NCI-H1930 (cell line): ENCODE measurements around the gene CHADL.

Experiments
- DNase-seq, 2 experiments: peaks; one replicate each; lab custom pipeline; 2025; lab: John Stamatoyannopoulos, UW

Gene CHADL

GRCh38 chr22:41256254-41257253 is 15.8 kb upstream of the CHADL start:
- no peak for DNase-seq

GRCh38 chr22:41254230-41254629 is 13.5 kb upstream of the CHADL start:
- DNase-seq: no peak

GRCh38 chr22:41252365-41252764 is 11.6 kb upstream of the CHADL start:
- DNase-seq: no peak

- DNase-seq: no peak
Observed at GRCh38 chr22:41250127-41250526, 9.4 kb upstream of the CHADL start.

DNA sequence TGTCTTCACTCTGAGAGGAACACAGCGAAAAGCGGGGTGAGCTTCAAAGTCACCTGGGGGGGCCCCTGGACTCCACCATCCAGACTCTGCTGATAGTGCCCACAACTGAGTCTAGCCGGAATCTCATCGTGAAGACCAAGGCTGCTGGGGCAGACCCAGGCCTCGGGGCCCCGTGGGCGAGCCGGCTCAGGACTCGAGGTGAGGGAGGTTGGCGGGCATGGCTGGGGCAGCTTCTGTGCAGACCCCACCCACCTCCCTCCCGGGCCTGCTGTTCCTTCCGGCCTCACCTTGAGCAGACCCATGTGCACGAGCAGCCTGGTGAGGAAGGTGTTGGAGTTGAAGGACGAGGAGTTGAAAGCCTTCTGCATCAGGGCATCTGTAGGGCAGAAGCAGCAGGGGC is 8.7 kb upstream of the CHADL start:
- DNase-seq: no peak

DNA sequence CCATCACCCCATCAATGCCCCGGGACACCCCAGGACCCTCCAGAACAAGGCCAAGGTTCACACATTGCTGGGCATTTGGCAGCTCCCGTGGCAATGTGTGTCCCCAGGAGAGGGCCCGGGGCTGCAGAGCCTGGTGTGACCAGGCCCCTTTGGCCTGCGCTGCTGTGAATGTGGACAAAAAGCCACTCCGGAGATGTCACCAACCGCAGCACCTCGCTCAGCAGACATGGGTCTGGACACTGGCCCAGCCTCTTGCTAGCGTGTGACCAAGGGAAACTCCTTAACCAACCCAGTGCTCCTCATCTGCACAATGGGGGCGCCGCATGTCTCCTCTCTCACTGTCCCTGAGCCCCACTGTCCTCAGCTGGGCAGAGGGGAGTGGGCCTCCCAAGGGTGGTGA is 8.0 kb upstream of the CHADL start:
- DNase-seq: no peak

- no peak for DNase-seq
Observed at GRCh38 chr22:41248314-41248713, 7.6 kb upstream of the CHADL start.

- DNase-seq: no peak
Observed at GRCh38 chr22:41247703-41248102, 7.0 kb upstream of the CHADL start.

GRCh38 chr22:41245917-41246499 is 5.3 kb upstream of the CHADL start:
- no peak for DNase-seq

DNA sequence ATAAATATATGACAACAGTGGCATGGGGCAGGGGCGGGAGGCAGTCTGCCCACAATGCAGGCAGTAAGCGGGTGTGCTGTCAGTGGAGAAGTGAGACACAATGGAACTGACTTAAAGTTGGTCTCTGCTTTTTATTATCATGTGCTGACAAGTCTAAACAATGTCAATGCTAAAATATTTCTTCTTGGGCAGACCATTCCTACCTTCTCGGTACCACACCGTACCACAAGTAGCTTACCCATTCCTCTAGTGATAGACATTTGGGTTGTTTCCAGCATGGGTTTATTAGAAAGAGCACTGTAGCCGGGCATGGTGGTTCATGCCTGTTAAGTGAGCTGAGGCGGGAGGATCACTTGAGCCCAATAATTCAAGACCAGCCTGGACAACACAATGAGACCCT is 2.6 kb upstream of the CHADL start:
- no peak for DNase-seq

GRCh38 chr22:41242396-41243117 is 1.8 kb upstream of the CHADL start:
- no peak for DNase-seq

- DNase-seq: no peak
Observed at GRCh38 chr22:41241133-41241676, 474 bp upstream of the CHADL start.

GRCh38 chr22:41239443-41240128 is 1.1 kb downstream of the CHADL start:
- DNase-seq: no peak

DNA sequence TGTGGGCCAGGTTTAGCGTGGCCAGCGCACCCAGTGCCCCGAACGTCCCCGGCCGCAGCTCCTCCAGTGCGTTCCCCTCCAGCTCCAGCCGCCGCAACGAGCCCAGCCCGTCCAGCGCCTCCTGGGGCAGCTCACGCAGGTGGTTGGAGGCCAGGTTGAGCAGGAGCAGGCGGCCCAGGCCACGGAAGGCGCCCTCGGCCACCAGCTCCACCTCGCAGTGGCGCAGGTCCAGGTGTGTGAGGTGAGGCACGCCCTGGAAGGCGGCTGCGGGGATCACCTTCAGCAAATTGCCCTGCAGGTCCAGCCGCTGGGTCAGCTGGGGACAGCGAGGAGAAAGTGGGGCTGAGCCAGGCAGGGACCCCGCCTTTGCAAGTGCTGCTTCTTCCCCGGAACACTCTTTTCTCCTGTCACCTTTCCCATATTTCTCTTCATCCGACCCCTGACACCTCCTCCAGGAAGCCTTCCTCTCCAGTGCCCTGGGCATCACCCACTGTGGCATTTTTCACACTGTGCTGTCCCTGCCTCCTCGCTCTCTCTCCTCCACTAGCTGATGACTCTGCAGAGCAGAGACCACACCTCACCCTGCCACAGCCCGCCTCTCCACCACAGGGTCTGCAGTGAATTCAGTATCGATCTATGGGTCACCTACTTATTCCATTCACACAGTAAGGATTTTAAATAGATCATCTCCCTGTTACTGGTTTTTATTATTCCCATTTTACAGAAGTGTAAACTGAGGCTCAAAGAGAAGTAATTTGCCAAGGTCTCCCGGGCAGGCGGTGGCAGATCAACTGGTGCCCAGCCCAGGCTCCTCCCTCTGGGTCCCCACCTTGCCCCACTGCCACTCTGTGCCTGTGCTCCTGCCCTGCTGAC is 1.9 kb downstream of the CHADL start:
- no peak for DNase-seq

- DNase-seq: peak; percentile 37 to 62
Observed at GRCh38 chr22:41237707-41238569, 2.8 kb downstream of the CHADL start.

DNA sequence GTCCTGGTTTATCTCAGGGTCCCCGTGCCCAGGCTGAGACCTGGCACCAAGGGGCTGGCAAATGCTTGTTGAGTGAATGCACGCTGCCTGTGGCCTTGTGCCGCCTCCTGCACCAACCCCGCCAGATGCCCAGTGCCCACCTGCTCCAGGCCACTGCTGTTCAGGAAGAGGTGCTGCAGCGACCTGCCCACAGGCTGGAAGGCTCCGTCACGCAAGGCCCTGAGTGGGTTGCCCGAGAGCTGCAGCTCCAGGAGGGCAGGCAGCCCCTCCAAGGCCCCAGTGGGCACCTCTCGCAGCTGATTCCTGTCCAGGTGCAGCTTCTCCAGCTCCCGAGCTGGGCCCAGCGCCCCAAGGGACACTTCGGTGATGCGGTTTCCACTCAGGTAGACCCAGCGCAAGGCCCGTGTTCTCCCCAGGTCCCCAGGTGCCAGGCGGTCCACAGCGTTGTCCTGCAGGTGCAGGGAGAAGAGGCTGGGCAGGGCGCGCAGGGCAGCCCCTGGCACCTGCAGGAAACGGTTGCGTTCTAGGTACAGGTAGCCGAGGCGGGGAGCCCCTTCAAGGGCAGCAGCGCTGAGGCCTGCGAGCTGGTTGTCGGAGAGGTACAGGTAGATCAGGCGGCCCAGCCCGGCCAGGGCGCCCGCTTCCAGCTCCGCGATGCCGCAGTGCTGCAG is 3.6 kb downstream of the CHADL start:
- no peak for DNase-seq

GRCh38 chr22:41234815-41235695 is 5.7 kb downstream of the CHADL start:
- no peak for DNase-seq

GRCh38 chr22:41231369-41231768 is 9.4 kb downstream of the CHADL start:
- no peak for DNase-seq
